Gastrocnemius medialis (tissue), 4 donors: ENCODE data around the gene DNAH3. TPM values are rescaled to one million over a fixed set of nuclear protein-coding genes. Genes with fewer than 3 reads are reported as not detected.

Experiments used
- ATAC-seq, 2 donors: fragments of 150-250 bp; one replicate each; pipeline ENCODE4 v1.9.1; 2016
- DNase-seq, 2 donors: peaks; one replicate each; pipeline ENCODE4 v3.0.0-alpha.2; 2019
- H3K27ac ChIP-seq, 4 donors: fragments of 200-600 bp; sonication (generic); 1 replicate in 1 of 4; 2 replicates in 3 of 4; pipeline ENCODE4 v1.5.1; 2016 to 2018; ENCODE audit warnings: mild to moderate bottlenecking in 2 of 4, moderate library complexity in 1 of 4
- H3K27me3 ChIP-seq, 3 donors: fragments of 200-600 bp; sonication (generic) in 2 of 3; 1 replicate in 1 of 3; 2 replicates in 2 of 3; pipeline versions ENCODE4 v1.5.1 to v1.6.0; 2016 to 2019; ENCODE audit warnings: mild to moderate bottlenecking in 1 of 3, moderate library complexity in 1 of 3
- H3K36me3 ChIP-seq, 2 donors: fragments of 200-600 bp; sonication (generic) in 1 of 2; one replicate each; pipeline ENCODE4 v1.5.1; 2017 to 2018
- H3K4me1 ChIP-seq, 2 donors: fragments of 200-600 bp; sonication (generic) in 1 of 2; one replicate each; pipeline ENCODE4 v1.5.1; 2016 to 2017; ENCODE audit warnings: mild to moderate bottlenecking in 2 of 2
- H3K4me3 ChIP-seq, 4 donors: fragments of 200-600 bp; sonication (generic) in 3 of 4; 1 replicate in 1 of 4; 2 replicates in 3 of 4; pipeline ENCODE4 v1.5.1; 2016 to 2019; ENCODE audit warnings: mild to moderate bottlenecking in 2 of 4
- H3K9me3 ChIP-seq, 3 donors: fragments of 200-600 bp; sonication (generic) in 2 of 3; 1 replicate in 1 of 3; 2 replicates in 2 of 3; pipeline ENCODE4 v1.5.1; 2016 to 2019
- POLR2A ChIP-seq, 2 donors: fragments of 450-650 bp; IDR thresholded peaks; one replicate each; pipeline ENCODE4 v1.6.1; 2017; ENCODE audit warnings: antibody characterized with exemption in 2 of 2, mild to moderate bottlenecking in 2 of 2, moderate library complexity in 2 of 2
- in situ Hi-C, 4 donors: fragments of 200-750 bp; cut with MboI; loops; one replicate each; pipeline versions ENCODE4 v1.15.0 to v1.8.0; 2017; ENCODE audit warnings: low sequenced_read_pairs in 4 of 4
- intact Hi-C: fragments of 100-400 bp; cut with DNase I; formaldehyde crosslinking; loops from one replicate; pipeline ENCODE4 v1.15.1; 2023; ENCODE audit warnings: low total_unique reads
- total RNA-seq, 4 donors: library from RNA; depleted of rRNA; stranded (reverse); fragments of >200 nt; gene quantifications; one replicate each; pipeline versions ENCODE4 v1.1.0 to v1.2.3, GENCODE V29; 2016
- TF ChIP-seq, protein P1 (sequence below), 5 experiments: fragments of 450-650 bp in 3 of 5; fragments of 200-600 bp in 2 of 5; sonication (generic) in 2 of 5; IDR thresholded peaks in 4 of 5; conservative IDR thresholded peaks in 1 of 5; 1 replicate in 4 of 5; 2 replicates in 1 of 5; pipeline ENCODE4 v1.5.1; 2016 to 2019; ENCODE audit warnings: antibody characterized with exemption in 5 of 5, mild to moderate bottlenecking in 3 of 5, moderate library complexity in 3 of 5

Gene DNAH3
- total RNA-seq, 4 donors from 2014 or later, result 0.02 to 0.47 (median 0.21) TPM

DNA sequence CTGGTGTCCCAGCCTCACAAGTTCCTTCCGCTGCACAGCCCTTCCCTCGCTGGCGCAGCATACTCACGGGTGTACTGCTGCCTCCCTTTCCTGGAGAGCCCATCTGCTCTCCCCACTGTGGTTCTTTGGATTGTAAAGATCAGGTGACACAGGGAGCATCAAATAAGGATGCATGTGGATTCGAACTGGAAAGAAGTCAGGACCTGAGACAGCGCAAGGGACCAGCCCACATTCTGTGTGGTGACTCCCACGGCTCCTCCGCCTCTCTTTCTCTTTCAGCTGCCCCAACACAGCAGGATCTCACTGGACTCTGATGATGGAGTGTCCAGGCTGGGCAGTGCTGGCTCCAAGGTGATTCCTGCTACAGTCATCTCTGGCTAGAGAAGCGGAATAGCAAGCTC, 15.9 kb upstream of the DNAH3 start:
- ATAC-seq, result no peak
- TF ChIP-seq POLR2A (IDR thresholded peaks at IDR 0.05), result no peak
- TF ChIP-seq, protein P1, sequence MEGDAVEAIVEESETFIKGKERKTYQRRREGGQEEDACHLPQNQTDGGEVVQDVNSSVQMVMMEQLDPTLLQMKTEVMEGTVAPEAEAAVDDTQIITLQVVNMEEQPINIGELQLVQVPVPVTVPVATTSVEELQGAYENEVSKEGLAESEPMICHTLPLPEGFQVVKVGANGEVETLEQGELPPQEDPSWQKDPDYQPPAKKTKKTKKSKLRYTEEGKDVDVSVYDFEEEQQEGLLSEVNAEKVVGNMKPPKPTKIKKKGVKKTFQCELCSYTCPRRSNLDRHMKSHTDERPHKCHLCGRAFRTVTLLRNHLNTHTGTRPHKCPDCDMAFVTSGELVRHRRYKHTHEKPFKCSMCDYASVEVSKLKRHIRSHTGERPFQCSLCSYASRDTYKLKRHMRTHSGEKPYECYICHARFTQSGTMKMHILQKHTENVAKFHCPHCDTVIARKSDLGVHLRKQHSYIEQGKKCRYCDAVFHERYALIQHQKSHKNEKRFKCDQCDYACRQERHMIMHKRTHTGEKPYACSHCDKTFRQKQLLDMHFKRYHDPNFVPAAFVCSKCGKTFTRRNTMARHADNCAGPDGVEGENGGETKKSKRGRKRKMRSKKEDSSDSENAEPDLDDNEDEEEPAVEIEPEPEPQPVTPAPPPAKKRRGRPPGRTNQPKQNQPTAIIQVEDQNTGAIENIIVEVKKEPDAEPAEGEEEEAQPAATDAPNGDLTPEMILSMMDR (IDR thresholded peaks at IDR 0.05 in 4 of 5, conservative IDR thresholded peaks at IDR 0.05 in 1 of 5), result no peak
- Histone ChIP-seq H3K4me3 (no peak overlapping the region), H3K4me1 (peaks cover 21 to 33% of the 10 kb centered on the region in 2 donors), H3K27ac (no peak overlapping the region), H3K27me3 (no peaks in the 10 kb centered on the region), H3K36me3 (peaks cover 0 to 23% of the 10 kb centered on the region in 2 donors), H3K9me3 (no peaks in the 10 kb centered on the region)
- DNase-seq, result no peak
- in situ Hi-C loops (loop anchor here in 2 of 4 donors (10.0 to 25.0 kb wide), 2 partner anchors 128 to 1021 kb away; no protein-coding TSS in a partner anchor), intact Hi-C loops (no loop called here)

DNA sequence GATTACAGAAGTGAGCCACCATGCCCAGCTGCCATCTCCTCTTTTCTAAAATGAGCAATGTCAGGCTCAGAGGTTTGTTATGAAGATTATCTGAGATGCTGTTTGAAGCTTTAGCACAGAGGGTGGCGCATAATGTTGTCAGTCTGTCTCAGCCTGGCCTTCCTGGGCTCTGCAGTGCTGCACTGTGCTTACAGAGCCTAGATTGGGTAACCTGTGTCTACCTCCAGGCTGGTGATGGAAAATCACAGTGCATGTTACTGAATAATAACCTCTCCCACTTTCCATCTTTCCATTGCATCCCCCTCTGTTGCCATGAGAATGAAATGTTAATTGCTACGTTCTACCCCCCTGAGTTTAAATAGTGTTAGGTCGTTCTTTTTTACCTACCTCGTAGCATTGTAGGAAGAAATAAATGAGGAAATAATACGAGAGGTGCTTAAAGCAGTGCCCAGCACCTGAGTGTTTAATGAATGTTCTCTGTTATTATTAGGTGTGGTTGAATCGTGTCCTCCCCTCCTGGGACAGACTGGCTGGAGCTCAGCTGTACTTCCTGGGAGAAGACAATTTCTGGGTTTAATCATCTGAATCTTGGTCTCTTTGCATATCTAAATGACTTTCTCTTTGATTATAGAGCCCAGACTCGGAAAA, 14.0 kb upstream of the DNAH3 start:
- Histone ChIP-seq H3K4me1 (peaks cover 35 to 52% of the 10 kb centered on the region in 2 donors), H3K27ac (peak overlapping the region in 3 of 4 donors; percentile 71 to 95 (median 93)), H3K9me3 (no peaks in the 10 kb centered on the region), H3K4me3 (no peak overlapping the region), H3K27me3 (no peaks in the 10 kb centered on the region), H3K36me3 (peaks cover 0 to 11% of the 10 kb centered on the region in 2 donors)
- ATAC-seq (no peak), DNase-seq (no peak)
- TF ChIP-seq, protein P1 (IDR thresholded peaks at IDR 0.05 in 4 of 5, conservative IDR thresholded peaks at IDR 0.05 in 1 of 5), result no peak
- no peak for TF ChIP-seq POLR2A (IDR thresholded peaks at IDR 0.05)
- intact Hi-C loops, result no loop called here
- in situ Hi-C loops, result loop anchor here in 2 of 4 donors (10.0 to 25.0 kb wide), 2 partner anchors 130 to 1023 kb away; no protein-coding TSS in a partner anchor

- H3K4me3 ChIP-seq, result no peak overlapping the region
- no peaks in the 10 kb centered on the region for H3K9me3 ChIP-seq
- intact Hi-C loops (no loop called here), in situ Hi-C loops (loop anchor here in 2 of 4 donors (10.0 to 25.0 kb wide), 2 partner anchors 131 to 1024 kb away; no protein-coding TSS in a partner anchor)
- H3K4me1 ChIP-seq, result peaks cover 37 to 61% of the 10 kb centered on the region in 2 donors
- TF ChIP-seq, protein P1 (IDR thresholded peaks at IDR 0.05 in 4 of 5, conservative IDR thresholded peaks at IDR 0.05 in 1 of 5), result no peak
- no peak for TF ChIP-seq POLR2A (IDR thresholded peaks at IDR 0.05)
- DNase-seq (no peak), ATAC-seq (no peak)
- peak overlapping the region; percentile 55 to 95 (median 82) for H3K27ac ChIP-seq
- H3K27me3 ChIP-seq, result no peaks in the 10 kb centered on the region
- H3K36me3 ChIP-seq, result peaks cover 0 to 11% of the 10 kb centered on the region in 2 donors
Measured at GRCh38 chr16:21163576-21163975, 12.9 kb upstream of the DNAH3 start.

GRCh38 chr16:21162661-21163151, 12.1 kb upstream of the DNAH3 start:
- Histone ChIP-seq H3K9me3 (no peaks in the 10 kb centered on the region), H3K4me1 (peaks cover 37 to 66% of the 10 kb centered on the region in 2 donors), H3K4me3 (peak overlapping the region in 1 of 4 donors; percentile 3), H3K36me3 (peaks cover 0 to 11% of the 10 kb centered on the region in 2 donors), H3K27me3 (no peaks in the 10 kb centered on the region), H3K27ac (peak overlapping the region; percentile 55 to 95 (median 82))
- TF ChIP-seq, protein P1 (IDR thresholded peaks at IDR 0.05 in 4 of 5, conservative IDR thresholded peaks at IDR 0.05 in 1 of 5), result no peak
- no peak for TF ChIP-seq POLR2A (IDR thresholded peaks at IDR 0.05)
- in situ Hi-C loops (loop anchor here in 2 of 4 donors (10.0 to 25.0 kb wide), 2 partner anchors 132 to 1025 kb away; no protein-coding TSS in a partner anchor), intact Hi-C loops (no loop called here)
- ATAC-seq (no peak), DNase-seq (peak in 1 of 2 donors; percentile 38)
